IPS-18c (cell line): ENCODE results near the gene ADRB1.

Experiments
- H3K4me3 ChIP-seq: 2 replicates; pipeline ENCODE4 v1.7.0; 2013; ENCODE audit warnings: low read depth, mild to moderate bottlenecking, low read length, moderate library complexity; ENCODE audit not compliant: insufficient read depth
- H3K9me3 ChIP-seq: one replicate; pipeline ENCODE4 v1.6.1; 2013; ENCODE audit warnings: mild to moderate bottlenecking, low read length, moderate library complexity; ENCODE audit not compliant: control insufficient read depth, insufficient read depth

The ADRB1 gene

DNA sequence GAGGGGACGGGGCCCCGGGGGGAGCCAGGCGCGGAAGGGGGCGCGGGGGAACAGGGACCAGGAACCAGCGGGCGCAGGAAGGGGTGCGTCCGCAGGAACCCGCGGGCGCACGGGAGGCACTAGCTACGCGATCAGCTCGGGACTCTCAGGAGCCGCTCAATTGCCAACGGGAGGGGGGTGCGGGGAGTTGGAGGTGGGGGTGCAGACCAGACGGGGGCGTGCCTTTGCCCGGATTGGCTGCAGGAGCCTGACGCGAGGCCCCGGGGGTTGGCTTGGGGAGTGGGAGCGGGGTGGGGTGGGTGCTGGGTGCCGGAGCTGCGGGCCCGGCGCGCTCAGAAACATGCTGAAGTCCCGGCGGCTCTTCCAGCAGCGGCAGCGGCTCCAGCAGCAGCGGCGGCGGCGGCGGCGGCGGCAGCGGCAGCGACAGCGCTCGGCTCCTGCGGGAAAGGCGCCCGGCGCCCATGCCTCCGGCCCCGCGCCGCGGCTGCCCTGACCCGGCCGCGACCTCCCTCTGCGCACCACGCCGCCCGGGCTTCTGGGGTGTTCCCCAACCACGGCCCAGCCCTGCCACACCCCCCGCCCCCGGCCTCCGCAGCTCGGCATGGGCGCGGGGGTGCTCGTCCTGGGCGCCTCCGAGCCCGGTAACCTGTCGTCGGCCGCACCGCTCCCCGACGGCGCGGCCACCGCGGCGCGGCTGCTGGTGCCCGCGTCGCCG lies at the start of gene ADRB1:
Gene ADRB1, plus strand, starts transcription at position 335 of the 715 bp plus-strand sequence. Its CDS starts 267 bp downstream, at position 602.
- peak within 1 kb of the TSS; percentile 63 for H3K4me3 ChIP-seq
- H3K9me3 ChIP-seq, result no peaks in the 10 kb centered on the region

DNA sequence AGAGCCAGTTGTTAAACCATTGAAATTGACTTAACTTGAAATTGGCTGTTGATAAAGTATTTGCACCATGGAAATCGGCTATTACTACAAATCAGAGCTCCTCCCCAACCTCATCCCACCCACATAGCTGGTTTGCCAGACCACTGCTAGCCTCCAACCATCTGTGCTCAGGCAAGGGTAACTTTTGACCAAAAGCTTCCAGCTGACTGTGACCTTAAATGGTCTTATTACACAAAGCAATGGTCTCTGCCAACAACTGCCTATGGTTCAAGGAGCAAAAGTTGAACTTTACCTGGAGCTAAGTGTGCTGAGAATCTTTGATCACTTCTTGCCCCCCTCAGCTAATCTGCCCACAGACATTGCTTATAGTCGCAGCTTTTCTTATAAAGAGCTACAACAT lies 48.5 kb upstream of the ADRB1 start:
- Histone ChIP-seq H3K4me3 (no peak overlapping the region), H3K9me3 (no peaks in the 10 kb centered on the region)

DNA sequence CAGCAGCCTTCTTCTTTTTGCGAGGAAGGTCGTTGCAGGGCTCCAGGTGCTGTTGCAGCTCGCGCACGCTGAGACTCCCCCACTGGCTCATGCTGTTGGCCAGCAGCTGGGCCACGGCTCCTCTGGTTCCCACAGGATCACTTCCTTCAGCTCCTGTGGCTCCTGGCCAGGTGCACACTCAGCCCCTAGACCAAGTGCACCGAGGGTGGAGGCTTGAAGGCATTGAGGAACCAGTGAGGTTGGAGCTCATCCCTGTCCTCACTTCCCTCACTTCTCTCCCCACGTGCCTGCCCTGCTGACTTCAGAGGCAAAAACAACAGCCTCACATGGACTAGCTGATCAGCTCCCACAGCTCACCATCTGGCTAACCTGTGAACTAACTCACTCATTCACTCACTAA lies 46.2 kb upstream of the ADRB1 start:
- no peak overlapping the region for H3K4me3 ChIP-seq
- H3K9me3 ChIP-seq, result no peaks in the 10 kb centered on the region

DNA sequence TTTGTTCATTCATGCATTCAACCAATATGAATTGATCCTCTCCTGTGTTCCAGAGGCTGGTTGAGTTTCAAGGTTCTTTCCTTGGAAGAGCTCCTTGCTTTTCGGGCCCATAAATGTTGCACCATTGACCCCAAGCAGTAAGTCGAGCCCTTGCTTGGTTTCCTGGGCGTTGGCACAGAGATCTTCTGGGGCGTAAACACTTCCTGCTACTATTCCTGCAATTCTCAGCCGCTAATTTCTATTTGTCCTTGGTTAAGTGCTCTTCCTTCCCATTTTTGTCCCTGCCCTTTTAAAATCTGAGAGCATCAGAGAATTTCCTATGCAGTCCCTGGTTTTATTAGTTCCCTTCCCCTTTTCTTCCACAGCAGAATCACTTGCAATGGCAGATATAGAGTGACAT lies 44.1 kb upstream of the ADRB1 start:
- Histone ChIP-seq H3K4me3 (no peak overlapping the region), H3K9me3 (no peaks in the 10 kb centered on the region)

DNA sequence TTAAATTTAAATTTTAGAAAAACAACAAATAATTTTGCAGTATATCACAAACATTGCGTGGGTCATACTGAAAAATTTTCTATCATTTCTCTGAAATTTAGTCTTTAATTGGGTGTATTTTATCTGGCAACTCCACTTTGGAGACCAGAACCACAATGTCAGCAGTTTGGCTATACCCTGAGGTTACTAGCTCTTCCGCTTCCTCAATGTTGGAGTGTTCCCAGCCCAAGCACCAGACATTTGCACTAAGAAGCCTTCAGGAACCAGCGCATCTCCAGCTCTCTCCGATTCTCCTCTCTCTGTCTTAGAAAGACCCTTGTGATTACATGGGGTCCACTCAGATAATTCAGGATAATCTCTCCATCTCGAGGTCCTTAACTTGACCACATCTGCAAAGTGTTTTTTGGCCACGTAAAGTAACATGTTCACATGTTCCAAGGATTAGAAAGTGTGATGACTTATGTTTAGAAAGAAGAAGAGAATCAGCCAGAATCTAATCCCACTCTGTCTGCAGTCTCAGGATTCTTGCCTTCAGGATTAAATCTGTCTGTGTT lies 43.1 kb upstream of the ADRB1 start:
- H3K4me3 ChIP-seq, result no peak overlapping the region
- no peaks in the 10 kb centered on the region for H3K9me3 ChIP-seq

DNA sequence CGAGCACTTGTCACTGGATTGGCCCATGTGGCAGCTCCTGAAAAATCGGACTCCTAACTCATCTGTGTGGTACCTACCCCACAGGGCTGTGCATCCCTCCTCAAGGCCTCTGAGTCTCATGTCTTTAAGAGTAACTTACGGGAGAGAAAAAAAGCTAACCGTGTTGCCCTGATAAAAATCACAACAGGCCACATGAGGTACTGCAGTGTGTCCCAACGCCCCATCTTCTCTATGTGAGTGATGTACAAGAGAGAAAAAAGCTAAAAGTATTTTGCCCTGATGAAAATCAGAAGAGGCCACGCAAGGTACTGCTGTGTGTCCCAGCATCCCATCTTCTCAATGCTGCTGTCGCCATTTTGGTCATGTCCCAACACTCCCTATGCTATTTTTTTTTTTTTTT lies 41.2 kb upstream of the ADRB1 start:
- Histone ChIP-seq H3K4me3 (no peak overlapping the region), H3K9me3 (no peaks in the 10 kb centered on the region)

DNA sequence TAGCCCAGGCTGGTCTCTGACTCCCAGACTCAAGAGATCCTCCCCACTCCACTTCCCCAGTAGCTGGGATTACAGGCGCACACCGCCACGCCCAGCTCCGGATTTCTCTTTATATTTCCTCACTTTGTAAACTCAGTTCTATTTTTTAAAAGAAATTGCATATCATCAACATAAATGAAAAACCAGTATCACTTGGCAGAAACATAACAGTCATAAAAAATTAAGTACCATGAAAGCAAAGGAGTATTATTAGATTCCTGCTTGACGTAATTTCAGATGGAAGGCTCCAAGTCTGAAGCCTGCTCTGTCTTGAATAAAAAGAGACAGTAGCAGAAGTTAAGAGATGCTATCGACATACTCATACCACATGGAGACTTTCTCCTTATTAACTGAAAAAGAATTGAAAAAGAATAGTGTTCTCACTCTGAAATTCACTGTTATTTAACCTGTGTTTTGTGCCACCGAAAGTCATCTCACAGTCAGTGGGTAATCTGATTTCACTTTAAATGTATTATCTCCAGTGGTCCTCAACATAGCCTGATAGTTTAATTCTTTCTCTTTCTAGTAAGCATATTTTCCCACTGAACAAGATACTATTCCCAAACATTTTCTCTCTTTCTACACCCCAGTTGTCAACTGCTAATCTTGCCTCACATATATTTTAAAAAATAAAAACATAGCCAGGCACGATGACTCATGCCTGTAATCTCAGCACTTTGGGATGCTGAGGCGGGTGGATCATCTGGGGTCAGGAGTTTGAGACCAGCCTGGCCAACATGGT lies 40.3 kb upstream of the ADRB1 start:
- Histone ChIP-seq H3K4me3 (no peak overlapping the region), H3K9me3 (no peaks in the 10 kb centered on the region)

DNA sequence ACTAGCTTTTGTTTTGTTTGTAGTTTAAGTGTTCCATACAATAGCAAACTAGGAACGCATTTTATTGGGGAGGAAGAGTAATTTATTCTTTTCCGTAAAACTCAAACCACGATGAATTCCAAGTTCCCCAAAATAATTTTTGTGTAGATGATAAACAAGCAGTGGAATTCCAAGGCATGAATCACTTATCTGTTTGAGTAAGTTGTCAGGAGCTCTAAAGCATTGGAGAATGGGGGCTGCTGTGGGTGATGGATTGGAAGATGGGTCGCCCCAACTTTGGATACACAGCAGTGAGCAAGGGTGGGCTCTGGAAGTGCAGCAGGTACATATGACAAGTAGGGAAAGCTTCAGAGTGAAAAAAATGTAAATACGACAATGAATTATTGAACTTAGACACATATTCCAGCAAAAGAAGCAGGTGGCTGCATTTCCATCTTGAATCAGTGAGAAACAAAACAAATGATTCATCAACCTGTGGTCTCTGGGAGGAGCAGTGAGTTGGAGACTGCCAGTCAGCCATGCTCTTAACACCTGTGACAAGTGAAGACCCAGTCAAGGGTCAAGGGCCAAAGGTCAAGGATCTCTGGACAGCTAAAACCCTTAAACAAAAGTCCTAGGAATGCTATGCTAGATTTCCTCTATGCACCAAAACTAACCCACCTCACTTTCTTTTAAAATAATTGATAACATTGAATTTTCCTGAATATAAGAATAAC lies 34.2 kb upstream of the ADRB1 start:
- H3K9me3 ChIP-seq, result no peaks in the 10 kb centered on the region
- H3K4me3 ChIP-seq, result no peak overlapping the region

DNA sequence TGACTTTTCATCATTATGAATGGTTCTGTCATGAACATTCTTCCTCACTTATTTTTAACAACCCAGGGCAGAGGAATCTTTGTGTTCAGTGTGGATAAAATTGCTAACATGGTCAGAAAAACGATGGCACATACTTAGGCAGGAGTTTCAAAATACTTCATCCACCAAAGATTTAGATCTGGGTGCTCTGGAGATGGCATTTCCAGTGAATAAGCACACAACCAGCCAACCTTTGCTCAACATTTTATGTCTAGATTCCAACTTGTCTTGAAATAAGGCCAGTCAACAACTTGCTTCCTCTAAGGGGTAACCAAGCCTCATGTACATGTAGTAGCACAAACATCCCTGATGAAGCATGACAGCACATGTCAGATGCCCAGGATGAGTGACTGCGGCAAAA lies 33.4 kb upstream of the ADRB1 start:
- Histone ChIP-seq H3K4me3 (no peak overlapping the region), H3K9me3 (no peaks in the 10 kb centered on the region)

DNA sequence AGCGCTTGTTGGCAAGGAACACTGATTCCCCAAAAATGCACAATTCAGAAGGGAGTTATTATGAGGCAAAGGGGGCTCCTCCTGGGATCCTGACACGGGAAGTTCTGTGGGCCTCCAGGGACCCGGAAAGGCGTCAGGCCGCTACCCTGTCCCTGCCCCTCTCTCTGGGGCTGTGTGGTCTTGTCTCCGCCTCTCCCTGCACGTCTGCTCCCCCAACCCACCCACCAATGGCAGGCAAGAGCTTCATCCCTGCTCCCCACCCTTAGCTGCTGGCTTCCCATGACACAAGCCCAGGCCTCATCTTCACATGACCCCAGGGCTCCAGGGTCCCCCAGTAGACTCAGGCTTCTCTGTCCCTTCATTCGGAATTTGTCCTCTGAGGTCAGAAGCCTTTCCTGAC lies 31.0 kb upstream of the ADRB1 start:
- H3K9me3 ChIP-seq, result no peaks in the 10 kb centered on the region

DNA sequence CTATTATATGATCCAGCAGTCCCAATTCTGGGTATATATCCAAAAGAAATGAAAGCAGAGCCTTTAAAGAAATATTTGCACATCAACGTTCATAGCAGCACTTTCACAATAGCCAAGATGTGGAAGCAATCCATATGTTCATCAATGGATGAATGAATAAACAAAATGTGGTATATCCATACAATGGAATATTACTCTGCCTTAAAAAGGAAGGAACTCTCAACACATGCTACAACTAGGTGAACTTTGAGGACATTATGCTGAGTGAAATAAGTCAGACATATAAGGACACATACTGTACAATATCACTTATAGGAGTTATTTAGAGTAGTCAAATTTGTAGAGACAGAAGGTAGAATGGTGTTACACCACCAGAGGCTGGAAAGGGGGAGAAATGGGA lies 28.0 kb upstream of the ADRB1 start:
- H3K4me3 ChIP-seq, result no peak overlapping the region
- H3K9me3 ChIP-seq, result no peaks in the 10 kb centered on the region

More for the DNA sequence above, 31.0 kb upstream of the ADRB1 start:
- H3K4me3 ChIP-seq, result no peak overlapping the region

DNA sequence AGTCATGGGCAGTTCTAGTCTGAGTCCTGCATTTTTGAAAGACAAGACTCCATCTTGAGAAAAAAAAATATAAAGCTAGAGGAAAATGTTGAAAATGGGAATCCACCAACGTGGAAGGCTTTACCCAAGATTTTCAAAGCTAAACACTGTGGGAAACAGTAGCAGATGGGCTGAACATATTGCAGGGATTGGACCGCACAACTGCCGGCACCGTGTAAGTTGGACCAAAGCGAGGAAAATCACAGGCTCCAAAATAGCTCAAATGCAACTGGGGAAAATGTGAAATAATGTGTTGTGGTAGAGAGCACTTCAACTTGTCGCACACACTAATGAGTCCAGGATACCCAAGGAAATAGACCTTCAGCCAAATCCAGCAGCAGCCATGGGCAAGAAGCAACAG lies 26.4 kb upstream of the ADRB1 start:
- Histone ChIP-seq H3K9me3 (no peaks in the 10 kb centered on the region), H3K4me3 (no peak overlapping the region)

DNA sequence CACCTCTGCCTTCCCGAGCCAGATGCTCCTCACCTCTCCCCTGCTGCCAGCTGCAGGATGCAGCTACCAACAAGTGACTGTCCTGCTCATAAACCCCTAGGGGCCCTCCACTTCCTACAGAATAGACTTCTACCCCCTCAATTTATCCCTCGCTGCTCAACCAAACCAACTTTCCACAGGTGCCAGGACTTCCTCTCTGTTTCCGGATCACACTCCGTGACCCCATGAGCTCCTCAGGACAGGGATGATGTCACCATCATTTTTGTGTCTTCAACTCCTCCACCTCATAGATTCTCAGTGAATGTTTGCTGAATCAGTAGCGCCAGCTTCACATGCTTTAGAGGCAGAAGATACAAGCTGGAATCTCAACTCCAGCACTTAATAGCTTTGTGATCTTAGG lies 25.8 kb upstream of the ADRB1 start:
- H3K4me3 ChIP-seq, result no peak overlapping the region
- no peaks in the 10 kb centered on the region for H3K9me3 ChIP-seq

DNA sequence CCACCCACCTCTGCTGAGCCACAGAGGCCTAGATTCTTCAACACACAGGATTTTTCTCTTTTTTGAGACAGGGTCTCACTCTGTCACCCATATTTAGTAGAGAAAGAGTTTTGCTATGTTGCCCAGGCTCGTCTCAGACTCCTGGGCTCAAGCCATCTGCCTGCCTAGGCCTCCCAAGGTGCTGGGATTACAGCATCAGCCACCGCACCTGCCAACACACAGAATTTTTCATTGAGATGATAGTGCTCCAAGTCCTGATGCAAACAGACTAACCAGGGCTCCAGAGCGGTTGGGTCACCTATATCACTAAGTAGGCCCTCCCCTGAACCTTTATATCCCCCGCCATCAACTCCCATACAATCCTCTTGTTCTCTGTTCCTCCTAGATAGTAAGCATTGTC lies 24.4 kb upstream of the ADRB1 start:
- H3K4me3 ChIP-seq, result no peak overlapping the region
- no peaks in the 10 kb centered on the region for H3K9me3 ChIP-seq

DNA sequence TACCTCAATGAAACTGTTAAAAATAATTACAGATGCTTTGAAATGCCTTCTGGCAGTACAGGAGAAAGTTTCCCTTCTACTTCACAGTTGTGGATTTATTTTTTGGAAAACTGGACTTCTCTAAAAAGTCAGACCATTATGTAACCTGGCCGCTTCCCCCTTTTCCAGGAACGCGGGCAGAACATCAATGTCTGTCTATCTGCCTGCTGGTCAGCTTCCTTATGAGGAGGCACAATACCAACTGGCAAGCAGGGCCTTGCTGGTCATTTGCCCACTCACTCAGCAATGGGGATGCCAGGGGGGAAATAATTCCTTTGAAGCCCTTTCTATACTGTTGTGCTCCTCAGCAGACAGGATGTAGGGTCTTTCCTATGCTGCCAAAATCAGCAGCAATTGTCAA lies 22.5 kb upstream of the ADRB1 start:
- H3K4me3 ChIP-seq, result no peak overlapping the region
- no peaks in the 10 kb centered on the region for H3K9me3 ChIP-seq

DNA sequence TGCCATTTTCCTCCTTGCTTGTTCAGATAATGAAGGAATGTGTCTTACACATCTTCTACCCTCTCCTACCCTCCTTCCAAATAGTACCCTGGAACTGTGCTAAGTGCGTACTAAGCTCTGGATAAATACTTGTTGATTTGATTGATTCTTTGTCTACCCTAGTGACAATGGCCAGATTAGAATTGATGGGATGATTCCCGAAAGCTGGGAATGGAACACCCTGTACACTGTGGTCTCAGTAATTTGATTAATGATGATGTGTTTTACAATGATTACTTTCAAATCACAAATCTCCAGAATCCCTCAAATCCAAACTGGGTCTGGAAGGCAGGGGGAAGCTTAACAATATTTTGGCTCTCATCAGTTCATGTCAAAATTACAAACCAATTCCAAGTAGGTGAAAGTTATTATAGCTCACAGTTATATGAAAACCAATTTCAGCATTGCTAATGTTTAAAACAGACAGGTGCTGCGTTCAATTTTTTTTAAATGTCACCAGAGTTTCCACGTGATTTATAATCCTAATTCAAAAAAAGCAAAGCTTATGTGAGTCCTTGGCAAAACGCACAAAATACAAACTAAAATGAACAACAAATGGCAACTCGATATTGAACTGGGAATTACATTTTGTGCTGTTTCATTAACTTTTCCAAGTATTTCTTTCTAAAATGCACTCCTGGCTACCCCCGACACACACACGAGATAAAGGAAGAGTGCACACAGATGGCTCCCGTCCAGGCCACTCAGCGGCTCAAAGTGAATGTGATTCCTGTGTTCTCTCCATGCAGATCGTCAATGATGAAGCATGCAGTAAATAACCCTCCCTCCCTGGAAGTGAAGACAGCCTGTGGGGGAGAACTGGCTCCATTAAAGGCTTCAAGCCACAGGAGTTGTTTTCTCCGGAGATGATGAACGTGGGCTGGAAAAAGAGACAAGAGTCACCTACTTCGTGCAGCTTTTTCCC lies 21.7 kb upstream of the ADRB1 start:
- Histone ChIP-seq H3K4me3 (no peak overlapping the region), H3K9me3 (no peaks in the 10 kb centered on the region)
